ENCODE results near the gene GBP2. TPM values are rescaled to one million over a fixed set of nuclear protein-coding genes. Genes with fewer than 3 reads are reported as not detected.

Gene GBP2
- total and polyA plus RNA-seq, 9 of the 15 experiments (the other 6 are each of a cell fraction or from before 2014, with no cell fraction given): 0.45 to 2.2 (median 0.69) TPM

- FAIRE-seq (no peak), DNase-seq (ENCODE audit: extremely low read depth in 1 of 4, low spot score in 3 of 4) (no peak), ATAC-seq (no peak)
- Histone ChIP-seq H3K9me3 (replicated peaks; ENCODE audit: control insufficient read depth, insufficient read depth, low read depth, low read length) (no peaks in the 10 kb centered on the region), H3K79me2 (ENCODE audit: control insufficient read depth, insufficient read depth, low read length) (no peaks in the 10 kb centered on the region), H3K27me3 (ENCODE audit: control insufficient read depth in 2 of 2, insufficient read depth in 2 of 2, low read length in 2 of 2) (no peaks in the 10 kb centered on the region), H3K4me1 (replicated peaks in 1 of 2; ENCODE audit: control insufficient read depth in 2 of 2, insufficient read depth in 2 of 2, low read length in 2 of 2) (no peaks in the 10 kb centered on the region), H3K9ac (ENCODE audit: insufficient read depth in 1 of 2, low read depth in 2 of 2, low read length in 2 of 2) (no peak overlapping the region), H3K4me2 (ENCODE audit: insufficient read depth, low read length) (no peak overlapping the region), H2AFZ (ENCODE audit: low read depth, low read length) (no peak overlapping the region), H4K20me1 (replicated peaks; ENCODE audit: control insufficient read depth, insufficient read depth, low read length) (no peaks in the 10 kb centered on the region), H3K27ac (ENCODE audit: extremely low read depth, low read depth, low read length) (no peak overlapping the region), H3K9me1 (ENCODE audit: control insufficient read depth, insufficient read depth, low read length) (no peaks in the 10 kb centered on the region), H3K4me3 (no peak overlapping the region), H3K36me3 (ENCODE audit: control insufficient read depth, insufficient read depth, low read length) (no peaks in the 10 kb centered on the region)
- CTCF ChIA-PET (ENCODE audit: low intra/inter-chr PET ratio): no interaction called here
- in situ Hi-C loops (cut with MboI) (no loop called here), intact Hi-C loops (cut with micrococcal nuclease) (no loop called here)
- BruUV-seq (replicated peaks): no TSS peak
- TF ChIP-seq IFI16 (CRISPR knock-in tag; IDR thresholded peaks at IDR 0.05): no peak
- no peak for TF ChIP-seq NBN (IDR thresholded peaks at IDR 0.05; ENCODE audit: low read depth)
- no peak for TF ChIP-seq OTX1 (CRISPR knock-in tag; IDR thresholded peaks at IDR 0.05)
- TF ChIP-seq FOXK2 (conservative IDR thresholded peaks at IDR 0.05 in 1 of 2, IDR thresholded peaks at IDR 0.05 in 1 of 2; ENCODE audit: low read depth in 2 of 2): no peak
- TF ChIP-seq ZBTB26 (CRISPR knock-in tag; IDR thresholded peaks at IDR 0.05): no peak
- no peak for TF ChIP-seq SPI1 (IDR thresholded peaks at IDR 0.05; ENCODE audit: borderline replicate concordance, low read depth, low read length)
- no peak for TF ChIP-seq NR2C2 (CRISPR knock-in tag; IDR thresholded peaks at IDR 0.05)
- TF ChIP-seq NR2C2 (tag; IDR thresholded peaks at IDR 0.05): peak; percentile 5; the same call in 1 of the 2 replicates
- no peak for TF ChIP-seq BRD4 (IDR thresholded peaks at IDR 0.05)
- no peak for TF ChIP-seq CEBPG (CRISPR knock-in tag; IDR thresholded peaks at IDR 0.05)
- peak in 1 of 2 experiments; percentile 76; a peak in 2 of 4 replicates for TF ChIP-seq CEBPG (tag; conservative IDR thresholded peaks at IDR 0.05 in 1 of 2, IDR thresholded peaks at IDR 0.05 in 1 of 2)
- POLR2A ChIA-PET: no interaction called here
Measured at GRCh38 chr1:89171067-89171438, 45.1 kb upstream of the GBP2 start.

Data from K562 (cell line).